PFSK-1 (cell line): ENCODE data around the gene MBTPS1.

Experiments used
- FOXP2 ChIP-seq: optimal IDR thresholded peaks from 2 replicates; pipeline ENCODE3; 2011; ENCODE audit warnings: borderline replicate concordance, control low read depth, inconsistent platforms; ENCODE audit not compliant: insufficient read depth; ENCODE audit errors: extremely low read length, extremely low read depth
- POLR2AphosphoS5 ChIP-seq: IDR thresholded peaks from 2 replicates; pipeline ENCODE4 v1.6.1; 2012; ENCODE audit warnings: low read depth, mild to moderate bottlenecking, control low read depth, low read length, moderate library complexity
- SIN3A ChIP-seq: IDR thresholded peaks from 2 replicates; pipeline ENCODE4 v1.6.1; 2012; ENCODE audit warnings: mild to moderate bottlenecking, low read length, moderate library complexity, borderline replicate concordance; ENCODE audit not compliant: insufficient read depth
- TAF1 ChIP-seq: IDR thresholded peaks from 2 replicates; pipeline ENCODE4 v1.6.1; 2012; ENCODE audit warnings: low read length, control low read depth, borderline replicate concordance; ENCODE audit not compliant: insufficient read depth
- TF ChIP-seq, protein P1 (sequence below), 2 experiments: IDR thresholded peaks; 2 replicates each; pipeline versions ENCODE4 v1.6.1 to v1.8.0; 2011 to 2012; ENCODE audit warnings: low read depth in 2 of 2, low read length in 2 of 2, control low read depth in 1 of 2, inconsistent platforms in 1 of 2, mild to moderate bottlenecking in 1 of 2, moderate library complexity in 1 of 2; ENCODE audit not compliant: insufficient read depth in 1 of 2

MBTPS1 gene

GRCh38 chr16:84080378-84080777 lies 36.4 kb downstream of the MBTPS1 start:
- TF ChIP-seq POLR2AphosphoS5: no peak

DNA sequence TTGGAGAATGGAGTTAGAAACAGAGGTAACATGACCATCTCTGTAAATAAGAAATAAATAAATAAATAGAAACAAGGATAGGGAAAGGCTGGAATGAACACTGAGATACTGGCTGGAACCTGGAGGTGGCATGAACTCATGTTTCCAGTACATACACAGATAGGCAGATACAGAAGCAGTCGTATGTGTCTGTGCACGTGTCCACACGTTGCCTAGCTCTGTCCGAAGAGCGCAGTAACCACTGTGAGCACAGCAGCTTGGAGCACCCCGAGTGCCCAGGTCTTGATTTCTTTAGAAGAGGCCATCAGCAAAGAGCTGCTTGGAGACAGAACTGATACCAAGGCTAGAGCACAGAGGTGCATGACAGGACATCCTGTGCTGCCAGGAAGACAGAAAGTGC lies 37.1 kb downstream of the MBTPS1 start:
- TF ChIP-seq, protein P1, sequence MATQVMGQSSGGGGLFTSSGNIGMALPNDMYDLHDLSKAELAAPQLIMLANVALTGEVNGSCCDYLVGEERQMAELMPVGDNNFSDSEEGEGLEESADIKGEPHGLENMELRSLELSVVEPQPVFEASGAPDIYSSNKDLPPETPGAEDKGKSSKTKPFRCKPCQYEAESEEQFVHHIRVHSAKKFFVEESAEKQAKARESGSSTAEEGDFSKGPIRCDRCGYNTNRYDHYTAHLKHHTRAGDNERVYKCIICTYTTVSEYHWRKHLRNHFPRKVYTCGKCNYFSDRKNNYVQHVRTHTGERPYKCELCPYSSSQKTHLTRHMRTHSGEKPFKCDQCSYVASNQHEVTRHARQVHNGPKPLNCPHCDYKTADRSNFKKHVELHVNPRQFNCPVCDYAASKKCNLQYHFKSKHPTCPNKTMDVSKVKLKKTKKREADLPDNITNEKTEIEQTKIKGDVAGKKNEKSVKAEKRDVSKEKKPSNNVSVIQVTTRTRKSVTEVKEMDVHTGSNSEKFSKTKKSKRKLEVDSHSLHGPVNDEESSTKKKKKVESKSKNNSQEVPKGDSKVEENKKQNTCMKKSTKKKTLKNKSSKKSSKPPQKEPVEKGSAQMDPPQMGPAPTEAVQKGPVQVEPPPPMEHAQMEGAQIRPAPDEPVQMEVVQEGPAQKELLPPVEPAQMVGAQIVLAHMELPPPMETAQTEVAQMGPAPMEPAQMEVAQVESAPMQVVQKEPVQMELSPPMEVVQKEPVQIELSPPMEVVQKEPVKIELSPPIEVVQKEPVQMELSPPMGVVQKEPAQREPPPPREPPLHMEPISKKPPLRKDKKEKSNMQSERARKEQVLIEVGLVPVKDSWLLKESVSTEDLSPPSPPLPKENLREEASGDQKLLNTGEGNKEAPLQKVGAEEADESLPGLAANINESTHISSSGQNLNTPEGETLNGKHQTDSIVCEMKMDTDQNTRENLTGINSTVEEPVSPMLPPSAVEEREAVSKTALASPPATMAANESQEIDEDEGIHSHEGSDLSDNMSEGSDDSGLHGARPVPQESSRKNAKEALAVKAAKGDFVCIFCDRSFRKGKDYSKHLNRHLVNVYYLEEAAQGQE (IDR thresholded peaks at IDR 0.05; ENCODE audit: insufficient read depth in 1 of 2, low read depth in 2 of 2, low read length in 2 of 2): no peak
- no peak for TF ChIP-seq FOXP2
- TF ChIP-seq SIN3A: no peak
- no peak for TF ChIP-seq TAF1
- TF ChIP-seq POLR2AphosphoS5: no peak

- TF ChIP-seq FOXP2 (no peak), TAF1 (no peak), POLR2AphosphoS5 (no peak), SIN3A (no peak)
- TF ChIP-seq, protein P1 (IDR thresholded peaks at IDR 0.05; ENCODE audit: insufficient read depth in 1 of 2, low read depth in 2 of 2, low read length in 2 of 2): no peak
Measured at GRCh38 chr16:84075376-84075775, 41.4 kb downstream of the MBTPS1 start.

DNA sequence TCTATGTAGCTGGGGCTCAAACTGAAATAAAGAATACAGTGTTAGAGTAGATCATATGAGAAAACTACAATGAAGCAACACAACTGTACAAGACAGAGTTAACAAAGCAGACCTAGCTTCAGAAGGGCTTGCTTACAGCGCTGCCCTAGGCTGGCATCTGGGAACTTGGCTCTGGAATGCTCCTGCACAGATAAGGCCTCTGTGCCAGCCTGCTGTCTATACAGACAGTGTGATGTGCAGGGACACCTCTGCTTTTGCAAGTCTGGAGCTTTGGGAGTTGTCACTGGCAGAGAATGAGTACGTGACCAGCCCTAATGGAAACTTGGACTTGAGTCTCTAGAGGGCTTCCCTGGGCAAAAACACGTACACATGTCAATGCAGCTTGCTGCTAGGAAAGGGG lies 42.0 kb downstream of the MBTPS1 start:
- no peak for TF ChIP-seq SIN3A
- TF ChIP-seq TAF1: no peak
- TF ChIP-seq FOXP2: no peak
- TF ChIP-seq, protein P1 (IDR thresholded peaks at IDR 0.05; ENCODE audit: insufficient read depth in 1 of 2, low read depth in 2 of 2, low read length in 2 of 2): no peak
- TF ChIP-seq POLR2AphosphoS5: no peak

DNA sequence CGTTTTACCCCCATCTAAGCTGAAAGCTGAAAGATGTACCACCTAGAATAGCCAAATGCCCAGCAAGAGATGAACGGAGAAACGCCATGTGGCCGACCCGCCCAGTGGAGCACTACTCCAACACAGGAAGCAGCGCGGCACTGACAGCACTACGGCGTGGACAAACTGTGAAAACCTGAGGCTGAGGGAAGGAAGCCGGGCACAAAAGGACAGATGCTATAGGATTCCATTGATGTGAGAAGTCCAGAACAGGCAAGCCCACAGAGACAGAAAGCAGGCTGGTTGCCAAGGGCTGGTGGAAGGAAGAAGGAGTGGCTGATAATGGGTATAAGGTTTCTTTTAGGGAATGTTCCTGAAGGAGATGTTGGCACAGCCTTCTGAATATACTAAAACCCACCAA lies 44.7 kb downstream of the MBTPS1 start:
- TF ChIP-seq POLR2AphosphoS5: no peak
- no peak for TF ChIP-seq FOXP2
- TF ChIP-seq, protein P1 (IDR thresholded peaks at IDR 0.05; ENCODE audit: insufficient read depth in 1 of 2, low read depth in 2 of 2, low read length in 2 of 2): no peak
- no peak for TF ChIP-seq SIN3A
- no peak for TF ChIP-seq TAF1

DNA sequence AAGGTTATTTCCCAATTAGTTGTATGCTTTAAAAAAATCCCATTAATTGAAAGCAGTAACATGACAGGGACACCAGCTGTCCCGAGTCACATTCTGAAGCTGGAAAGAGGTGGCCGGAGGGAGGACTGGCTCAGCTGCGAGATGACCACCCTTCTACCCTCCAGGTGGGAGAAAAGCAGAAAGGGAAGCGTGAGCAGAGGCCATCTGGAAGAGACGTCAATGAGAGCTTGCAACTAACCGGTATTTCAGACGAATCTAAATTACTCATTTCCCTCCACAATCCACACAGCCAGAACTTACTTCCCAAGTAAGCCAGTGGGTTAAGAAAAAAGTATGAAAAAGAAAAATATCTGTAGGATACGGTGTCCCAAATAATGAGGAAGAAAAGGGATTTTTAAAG lies 45.6 kb downstream of the MBTPS1 start:
- TF ChIP-seq POLR2AphosphoS5: no peak
- no peak for TF ChIP-seq TAF1
- TF ChIP-seq, protein P1 (IDR thresholded peaks at IDR 0.05; ENCODE audit: insufficient read depth in 1 of 2, low read depth in 2 of 2, low read length in 2 of 2): no peak
- no peak for TF ChIP-seq FOXP2
- TF ChIP-seq SIN3A: no peak
